Ascending aorta (tissue), 2 donors: ENCODE results near the gene NOVA1. TPM values are rescaled to one million over a fixed set of nuclear protein-coding genes. Genes with fewer than 3 reads are reported as not detected.

Experiments
- DNase-seq, 2 donors: peaks; one replicate each; pipeline ENCODE4 v3.0.0-alpha.2; 2019; ENCODE audit warnings: low spot score in 2 of 2
- H3K27ac ChIP-seq, 2 donors: fragments of 200-600 bp; sonication (generic); one replicate each; pipeline ENCODE4 v1.5.1; 2016 to 2017; ENCODE audit warnings: mild to moderate bottlenecking in 1 of 2
- H3K27me3 ChIP-seq: fragments of 200-600 bp; sonication (generic); one replicate; pipeline ENCODE4 v1.5.1; 2017
- H3K36me3 ChIP-seq, 2 donors: fragments of 200-600 bp; sonication (generic); one replicate each; pipeline ENCODE4 v1.5.1; 2016
- H3K4me1 ChIP-seq, 2 donors: fragments of 200-600 bp; sonication (generic); one replicate each; pipeline ENCODE4 v1.5.1; 2016 to 2017; ENCODE audit warnings: mild to moderate bottlenecking in 1 of 2
- H3K4me3 ChIP-seq, 2 donors: fragments of 200-600 bp; sonication (generic); one replicate each; pipeline ENCODE4 v1.5.1; 2016 to 2017; ENCODE audit warnings: mild to moderate bottlenecking in 1 of 2
- H3K9me3 ChIP-seq, 2 donors: fragments of 200-600 bp; sonication (generic); one replicate each; pipeline ENCODE4 v1.5.1; 2016
- CTCF ChIP-seq, 3 experiments: fragments of 200-600 bp in 2 of 3; fragments of 450-650 bp in 1 of 3; sonication (generic) in 2 of 3; IDR thresholded peaks; one replicate each; pipeline ENCODE4 v1.5.1; 2016 to 2019; ENCODE audit warnings: antibody characterized with exemption in 3 of 3, mild to moderate bottlenecking in 1 of 3, moderate library complexity in 1 of 3
- intact Hi-C: fragments of 100-400 bp; cut with DNase I; formaldehyde crosslinking; loops from one replicate; pipeline ENCODE4 v1.15.1; 2023
- total RNA-seq: library from RNA; depleted of rRNA; stranded (reverse); fragments of >200 nt; gene quantifications from one replicate; pipeline ENCODE4 v1.1.0, GENCODE V29; 2016

NOVA1 gene
- total RNA-seq, 1 donor from 2014 or later: 11.1 TPM

GRCh38 chr14:26402126-26402525 lies 195.7 kb downstream of the NOVA1 start:
- H3K4me3 ChIP-seq: no peak overlapping the region
- H3K27me3 ChIP-seq: no peaks in the 10 kb centered on the region
- H3K27ac ChIP-seq: no peak overlapping the region
- intact Hi-C loops: no loop called here
- no peak for DNase-seq
- H3K36me3 ChIP-seq: no peaks in the 10 kb centered on the region
- no peak for TF ChIP-seq CTCF (IDR thresholded peaks at IDR 0.05)
- no peaks in the 10 kb centered on the region for H3K4me1 ChIP-seq
- no peaks in the 10 kb centered on the region for H3K9me3 ChIP-seq

GRCh38 chr14:26401179-26401968 lies 196.5 kb downstream of the NOVA1 start:
- no peak for DNase-seq
- Histone ChIP-seq H3K36me3 (no peaks in the 10 kb centered on the region), H3K27ac (no peak overlapping the region), H3K4me3 (no peak overlapping the region), H3K9me3 (no peaks in the 10 kb centered on the region), H3K4me1 (no peaks in the 10 kb centered on the region), H3K27me3 (no peaks in the 10 kb centered on the region)
- intact Hi-C loops: no loop called here
- no peak for TF ChIP-seq CTCF (IDR thresholded peaks at IDR 0.05)

GRCh38 chr14:26400373-26400772 lies 197.5 kb downstream of the NOVA1 start:
- intact Hi-C loops: no loop called here
- Histone ChIP-seq H3K4me3 (no peak overlapping the region), H3K4me1 (no peaks in the 10 kb centered on the region), H3K27ac (no peak overlapping the region), H3K9me3 (no peaks in the 10 kb centered on the region), H3K27me3 (no peaks in the 10 kb centered on the region), H3K36me3 (no peaks in the 10 kb centered on the region)
- no peak for TF ChIP-seq CTCF (IDR thresholded peaks at IDR 0.05)
- DNase-seq: no peak

- Histone ChIP-seq H3K9me3 (no peaks in the 10 kb centered on the region), H3K27ac (no peak overlapping the region), H3K27me3 (no peaks in the 10 kb centered on the region), H3K36me3 (no peaks in the 10 kb centered on the region), H3K4me3 (no peak overlapping the region), H3K4me1 (no peaks in the 10 kb centered on the region)
- intact Hi-C loops: no loop called here
- DNase-seq: no peak
- no peak for TF ChIP-seq CTCF (IDR thresholded peaks at IDR 0.05)
These were observed 199.2 kb downstream of the NOVA1 start for GRCh38 chr14:26398616-26399015.
